Measurements from ENCODE around the gene PAFAH1B2. TPM values are rescaled to one million over a fixed set of nuclear protein-coding genes. Genes with fewer than 3 reads are reported as not detected.
"Not testable (repeated sequence)": the region's sequence is repeated elsewhere in the genome, so short reads cannot be mapped to it uniquely, and the experiment has no call there.

The PAFAH1B2 gene
- total and polyA plus RNA-seq, 10 of the 15 experiments (the other 5 are each of a cell fraction or from before 2014, with no cell fraction given) = 17.6 to 64.8 (median 47.6) TPM

- peak; percentile 39; the same call in 1 of the 2 replicates for TF ChIP-seq POLR2A (IDR thresholded peaks at IDR 0.05; ENCODE audit: low read depth, low read length)
- TF ChIP-seq BACH1 (IDR thresholded peaks at IDR 0.05; ENCODE audit: borderline replicate concordance) = no peak
- Histone ChIP-seq H3K4me3 (no peak overlapping the region), H2AFZ (ENCODE audit: control insufficient read depth, low read depth, low read length) (no peak overlapping the region), H3K4me1 (ENCODE audit: control insufficient read depth, insufficient read depth, low read length) (no peaks in the 10 kb centered on the region), H3K36me3 (ENCODE audit: control insufficient read depth in 2 of 2, insufficient read depth in 2 of 2, low read length in 1 of 2) (peaks cover 0 to 4% of the 10 kb centered on the region in 2 experiments; a peak in 3 of 4 replicates), H3K79me2 (ENCODE audit: control insufficient read depth, insufficient read depth, low read length) (no peaks in the 10 kb centered on the region), H4K20me1 (ENCODE audit: control insufficient read depth, insufficient read depth) (no peaks in the 10 kb centered on the region), H3K27me3 (replicated peaks in 1 of 2; ENCODE audit: control insufficient read depth in 2 of 2, insufficient read depth in 2 of 2, low read length in 1 of 2) (no peaks in the 10 kb centered on the region), H3K4me2 (ENCODE audit: control insufficient read depth, insufficient read depth) (no peak overlapping the region), H3K27ac (ENCODE audit: control insufficient read depth, insufficient read depth) (no peak overlapping the region), H3K9me3 (replicated peaks; ENCODE audit: control insufficient read depth, insufficient read depth, low read length) (no peaks in the 10 kb centered on the region), H3K9ac (ENCODE audit: control insufficient read depth, insufficient read depth, low read length) (no peak overlapping the region)
- FAIRE-seq (no peak), ATAC-seq (no peak), DNase-seq (ENCODE audit: low read depth, low spot score) (no peak)
- in situ Hi-C loops (cut with MboI) = loop anchor here (5.0 kb wide), 1 partner anchor 73 kb away; no protein-coding TSS in a partner anchor
- intact Hi-C loops (cut with micrococcal nuclease; ENCODE audit: unreplicated experiment) = loop anchor here (5.0 kb wide), 1 partner anchor 73 kb away; no protein-coding TSS in a partner anchor
- POLR2A ChIA-PET = no interaction called here
- CTCF ChIA-PET = interaction anchor here (1.1 kb wide), 1 partner anchor 10 kb away, joined by 3 read pairs; no protein-coding TSS in a partner anchor
- RAD21 ChIA-PET (ENCODE audit: unreplicated experiment) = interaction anchor here (0.6 to 0.9 kb wide), 2 partner anchors 22 to 1444 kb away, joined by 3 read pairs; no protein-coding TSS in a partner anchor
- no TSS peak for BruUV-seq (replicated peaks)
- WGBS (ENCODE audit: insufficient coverage, insufficient replicate concordance, low lambda C conversion rate, missing lambda C conversion rate) = 93% methylated on average over 11 of the region's 11 CpGs
- SMC1A ChIA-PET (ENCODE audit: uncharacterized antibody, unreplicated experiment) = interaction anchor here (0.7 kb wide), 1 partner anchor 370 kb away, joined by 3 read pairs; no protein-coding TSS in a partner anchor
Observed at GRCh38 chr11:117205211-117205818, 61.2 kb downstream of the PAFAH1B2 start.

- H3K27ac ChIP-seq (ENCODE audit: control insufficient read depth, insufficient read depth); H3K4me3 ChIP-seq; ATAC-seq; H3K4me2 ChIP-seq (ENCODE audit: control insufficient read depth, insufficient read depth); DNase-seq (ENCODE audit: low read depth, low spot score); H4K20me1 ChIP-seq (ENCODE audit: control insufficient read depth, insufficient read depth); RAD21 ChIA-PET (ENCODE audit: unreplicated experiment); SMC1A ChIA-PET (ENCODE audit: uncharacterized antibody, unreplicated experiment); H2AFZ ChIP-seq (ENCODE audit: control insufficient read depth, low read depth, low read length); CTCF ChIA-PET; H3K9me3 ChIP-seq (replicated peaks; ENCODE audit: control insufficient read depth, insufficient read depth, low read length); FAIRE-seq; H3K9ac ChIP-seq (ENCODE audit: control insufficient read depth, insufficient read depth, low read length); POLR2A ChIA-PET; H3K36me3 ChIP-seq (ENCODE audit: control insufficient read depth in 2 of 2, insufficient read depth in 2 of 2, low read length in 1 of 2); H3K79me2 ChIP-seq (ENCODE audit: control insufficient read depth, insufficient read depth, low read length); H3K27me3 ChIP-seq (replicated peaks in 1 of 2; ENCODE audit: control insufficient read depth in 2 of 2, insufficient read depth in 2 of 2, low read length in 1 of 2); H3K4me1 ChIP-seq (ENCODE audit: control insufficient read depth, insufficient read depth, low read length): not testable (repeated sequence)
- in situ Hi-C loops (cut with MboI) = loop anchor here (5.0 kb wide), 1 partner anchor 74 kb away; no protein-coding TSS in a partner anchor
- TSS peak; percentile 49 for BruUV-seq (replicated peaks)
- WGBS (ENCODE audit: insufficient coverage, insufficient replicate concordance, low lambda C conversion rate, missing lambda C conversion rate) = 78% methylated on average over 7 of the region's 8 CpGs
- intact Hi-C loops (cut with micrococcal nuclease; ENCODE audit: unreplicated experiment) = loop anchor here (5.0 kb wide), 1 partner anchor 74 kb away; no protein-coding TSS in a partner anchor
Observed at GRCh38 chr11:117206111-117206510, 62.0 kb downstream of the PAFAH1B2 start.

- DNase-seq (ENCODE audit: low read depth, low spot score); H3K27ac ChIP-seq (ENCODE audit: control insufficient read depth, insufficient read depth); H3K4me3 ChIP-seq; RAD21 ChIA-PET (ENCODE audit: unreplicated experiment); ATAC-seq; SMC1A ChIA-PET (ENCODE audit: uncharacterized antibody, unreplicated experiment); H3K9me3 ChIP-seq (replicated peaks; ENCODE audit: control insufficient read depth, insufficient read depth, low read length); POLR2A ChIA-PET; H4K20me1 ChIP-seq (ENCODE audit: control insufficient read depth, insufficient read depth); H3K36me3 ChIP-seq (ENCODE audit: control insufficient read depth in 2 of 2, insufficient read depth in 2 of 2, low read length in 1 of 2); CTCF ChIA-PET; H3K27me3 ChIP-seq (replicated peaks in 1 of 2; ENCODE audit: control insufficient read depth in 2 of 2, insufficient read depth in 2 of 2, low read length in 1 of 2); H3K4me2 ChIP-seq (ENCODE audit: control insufficient read depth, insufficient read depth); BruUV-seq (replicated peaks); FAIRE-seq; H3K79me2 ChIP-seq (ENCODE audit: control insufficient read depth, insufficient read depth, low read length); H3K9ac ChIP-seq (ENCODE audit: control insufficient read depth, insufficient read depth, low read length); H3K4me1 ChIP-seq (ENCODE audit: control insufficient read depth, insufficient read depth, low read length); H2AFZ ChIP-seq (ENCODE audit: control insufficient read depth, low read depth, low read length): not testable (repeated sequence)
- in situ Hi-C loops (cut with MboI) = loop anchor here (5.0 kb wide), 1 partner anchor 75 kb away; no protein-coding TSS in a partner anchor
- intact Hi-C loops (cut with micrococcal nuclease; ENCODE audit: unreplicated experiment) = loop anchor here (5.0 kb wide), 1 partner anchor 75 kb away; no protein-coding TSS in a partner anchor
- 86% methylated on average over 6 of the region's 11 CpGs for WGBS (ENCODE audit: insufficient coverage, insufficient replicate concordance, low lambda C conversion rate, missing lambda C conversion rate)
Observed at GRCh38 chr11:117206859-117207258, 62.8 kb downstream of the PAFAH1B2 start.

- SMC1A ChIA-PET (ENCODE audit: uncharacterized antibody, unreplicated experiment); H3K4me3 ChIP-seq; H2AFZ ChIP-seq (ENCODE audit: control insufficient read depth, low read depth, low read length); H3K9me3 ChIP-seq (replicated peaks; ENCODE audit: control insufficient read depth, insufficient read depth, low read length); H3K4me2 ChIP-seq (ENCODE audit: control insufficient read depth, insufficient read depth); H3K4me1 ChIP-seq (ENCODE audit: control insufficient read depth, insufficient read depth, low read length); H3K79me2 ChIP-seq (ENCODE audit: control insufficient read depth, insufficient read depth, low read length); DNase-seq (ENCODE audit: low read depth, low spot score); POLR2A ChIA-PET; H4K20me1 ChIP-seq (ENCODE audit: control insufficient read depth, insufficient read depth); BruUV-seq (replicated peaks); ATAC-seq; H3K36me3 ChIP-seq (ENCODE audit: control insufficient read depth in 2 of 2, insufficient read depth in 2 of 2, low read length in 1 of 2); H3K27ac ChIP-seq (ENCODE audit: control insufficient read depth, insufficient read depth); RAD21 ChIA-PET (ENCODE audit: unreplicated experiment); FAIRE-seq; CTCF ChIA-PET; H3K27me3 ChIP-seq (replicated peaks in 1 of 2; ENCODE audit: control insufficient read depth in 2 of 2, insufficient read depth in 2 of 2, low read length in 1 of 2); H3K9ac ChIP-seq (ENCODE audit: control insufficient read depth, insufficient read depth, low read length): not testable (repeated sequence)
- in situ Hi-C loops (cut with MboI) (loop anchor here (5.0 kb wide), 1 partner anchor 75 kb away; no protein-coding TSS in a partner anchor), intact Hi-C loops (cut with micrococcal nuclease; ENCODE audit: unreplicated experiment) (loop anchor here (5.0 kb wide), 1 partner anchor 75 kb away; no protein-coding TSS in a partner anchor)
- 82% methylated on average over 5 of the region's 5 CpGs for WGBS (ENCODE audit: insufficient coverage, insufficient replicate concordance, low lambda C conversion rate, missing lambda C conversion rate)
Observed at GRCh38 chr11:117207481-117207880, 63.4 kb downstream of the PAFAH1B2 start.
